Panc1 (cell line): ENCODE measurements around the gene DUOX1.

ENCODE experiments used
- POLR2AphosphoS5 ChIP-seq: IDR thresholded peaks from 2 replicates; pipeline ENCODE4 v1.6.1; 2012; ENCODE audit warnings: mild to moderate bottlenecking, low read depth, low read length, moderate library complexity
- SIN3A ChIP-seq: IDR thresholded peaks from 2 replicates; pipeline ENCODE4 v1.6.1; 2012; ENCODE audit warnings: low read depth, mild to moderate bottlenecking, low read length, moderate library complexity, borderline replicate concordance; ENCODE audit not compliant: insufficient read depth
- TF ChIP-seq, protein P1 (sequence below): fragments of 450-650 bp; IDR thresholded peaks from 2 replicates; pipeline ENCODE4 v1.5.1; 2017; ENCODE audit warnings: mild to moderate bottlenecking

DNA sequence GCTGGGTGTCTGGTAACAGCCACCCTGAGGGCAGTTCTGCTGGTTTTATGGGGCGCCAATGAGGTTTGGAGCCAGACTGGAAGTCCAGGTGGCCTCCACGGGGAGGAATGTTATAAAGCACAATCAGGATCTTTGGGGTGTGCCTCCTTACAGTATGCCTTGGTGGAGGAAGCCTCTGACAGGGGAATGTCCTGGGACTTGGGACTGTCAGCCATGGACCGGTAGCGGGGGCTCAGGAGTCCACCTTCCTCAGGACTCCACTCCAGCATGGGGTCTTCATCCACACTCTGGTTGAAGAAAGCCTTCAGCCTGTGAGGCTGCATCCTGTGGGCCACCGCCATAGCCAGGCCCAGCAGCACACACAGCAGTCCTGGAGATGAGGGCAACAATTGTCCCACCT, 10.8 kb upstream of the DUOX1 start:
- TF ChIP-seq, protein P1, sequence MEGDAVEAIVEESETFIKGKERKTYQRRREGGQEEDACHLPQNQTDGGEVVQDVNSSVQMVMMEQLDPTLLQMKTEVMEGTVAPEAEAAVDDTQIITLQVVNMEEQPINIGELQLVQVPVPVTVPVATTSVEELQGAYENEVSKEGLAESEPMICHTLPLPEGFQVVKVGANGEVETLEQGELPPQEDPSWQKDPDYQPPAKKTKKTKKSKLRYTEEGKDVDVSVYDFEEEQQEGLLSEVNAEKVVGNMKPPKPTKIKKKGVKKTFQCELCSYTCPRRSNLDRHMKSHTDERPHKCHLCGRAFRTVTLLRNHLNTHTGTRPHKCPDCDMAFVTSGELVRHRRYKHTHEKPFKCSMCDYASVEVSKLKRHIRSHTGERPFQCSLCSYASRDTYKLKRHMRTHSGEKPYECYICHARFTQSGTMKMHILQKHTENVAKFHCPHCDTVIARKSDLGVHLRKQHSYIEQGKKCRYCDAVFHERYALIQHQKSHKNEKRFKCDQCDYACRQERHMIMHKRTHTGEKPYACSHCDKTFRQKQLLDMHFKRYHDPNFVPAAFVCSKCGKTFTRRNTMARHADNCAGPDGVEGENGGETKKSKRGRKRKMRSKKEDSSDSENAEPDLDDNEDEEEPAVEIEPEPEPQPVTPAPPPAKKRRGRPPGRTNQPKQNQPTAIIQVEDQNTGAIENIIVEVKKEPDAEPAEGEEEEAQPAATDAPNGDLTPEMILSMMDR: no peak
- TF ChIP-seq POLR2AphosphoS5 (no peak), SIN3A (no peak)
